Panc1 (cell line): Measurements from ENCODE around the gene TIMM44. TPM values are rescaled to one million over a fixed set of nuclear protein-coding genes. Genes with fewer than 3 reads are reported as not detected.

ENCODE experiments used
- ATAC-seq: fragments of 200-7000 bp; cut with Tn5 transposase; 2 replicates; pipeline ENCODE4 v1.9.1; 2020; ENCODE audit warnings: mild to moderate bottlenecking, moderate library complexity
- BruUV-seq: library from RNA; stranded (reverse); fragments of 400-500 nt; replicated peaks from 2 replicates; lab custom pipeline; 2021; lab: Mats Ljungman, UMichigan
- CTCF ChIA-PET: fragments of 300-600 bp; sonication (Branson Sonifier 250); formaldehyde crosslinking; loops from one replicate; lab custom pipeline; 2022; ENCODE audit warnings: antibody characterized with exemption; lab: Charles Lee
- POLR2A ChIA-PET: fragments of 300-600 bp; sonication (Branson Sonifier 250); formaldehyde crosslinking; loops from one replicate; lab custom pipeline; 2022; ENCODE audit warnings: antibody characterized with exemption; lab: Charles Lee
- DNase-seq: peaks from one replicate; pipeline ENCODE4 v3.0.0-alpha.2; 2010; ENCODE audit warnings: low read depth, low spot score
- H3K27ac ChIP-seq: 2 replicates; pipeline ENCODE4 v1.5.1; 2011; ENCODE audit warnings: mild to moderate bottlenecking, low read length, inconsistent platforms
- H3K27me3 ChIP-seq: fragments of 200-500 bp; sonication (Bioruptor generic); 2 replicates; pipeline ENCODE4 v1.6.0; 2014; ENCODE audit warnings: low read length, inconsistent platforms; ENCODE audit not compliant: control insufficient read depth, insufficient read depth
- H3K36me3 ChIP-seq: fragments of 200-500 bp; sonication (Bioruptor generic); 2 replicates; pipeline ENCODE4 v1.5.1; 2014; ENCODE audit warnings: inconsistent platforms, mild to moderate bottlenecking, low read length, moderate library complexity; ENCODE audit not compliant: control insufficient read depth, insufficient read depth
- H3K4me1 ChIP-seq: 2 replicates; pipeline ENCODE4 v1.5.1; 2011; ENCODE audit warnings: inconsistent platforms, mild to moderate bottlenecking, low read length, moderate library complexity; ENCODE audit not compliant: control insufficient read depth, insufficient read depth
- H3K4me3 ChIP-seq, 2 experiments: 2 replicates each; pipeline ENCODE4 v1.5.1; 2011 to 2012; ENCODE audit warnings: low read depth in 2 of 2, low read length in 2 of 2, mild to moderate bottlenecking in 2 of 2, inconsistent platforms in 1 of 2, moderate library complexity in 1 of 2
- H3K9me3 ChIP-seq: fragments of 200-500 bp; sonication (Bioruptor generic); 2 replicates; pipeline ENCODE4 v1.5.1; 2014; ENCODE audit warnings: low read depth, mild to moderate bottlenecking, inconsistent platforms, low read length, moderate library complexity; ENCODE audit not compliant: control insufficient read depth, insufficient read depth
- CTCF ChIP-seq: fragments of 450-650 bp; IDR thresholded peaks from 2 replicates; pipeline ENCODE4 v1.5.1; 2017; ENCODE audit warnings: mild to moderate bottlenecking
- POLR2AphosphoS5 ChIP-seq: IDR thresholded peaks from 2 replicates; pipeline ENCODE4 v1.6.1; 2012; ENCODE audit warnings: mild to moderate bottlenecking, low read depth, low read length, moderate library complexity
- REST ChIP-seq, 2 experiments: IDR thresholded peaks; 2 replicates each; pipeline ENCODE4 v1.6.1; 2011 to 2012; ENCODE audit warnings: low read depth in 2 of 2, control low read depth in 1 of 2, low read length in 1 of 2, mild to moderate bottlenecking in 1 of 2, moderate library complexity in 1 of 2; ENCODE audit not compliant: insufficient read depth in 1 of 2
- SIN3A ChIP-seq: IDR thresholded peaks from 2 replicates; pipeline ENCODE4 v1.6.1; 2012; ENCODE audit warnings: low read depth, mild to moderate bottlenecking, low read length, moderate library complexity, borderline replicate concordance; ENCODE audit not compliant: insufficient read depth
- TCF7L2 ChIP-seq: IDR thresholded peaks from 2 replicates; pipeline ENCODE4 v1.6.1; 2011; ENCODE audit warnings: mild to moderate bottlenecking, low read depth, low read length, inconsistent platforms
- in situ Hi-C: cut with HindIII; loops from 2 replicates; pipeline ENCODE4 v1.10.0; 2016; ENCODE audit warnings: low sequenced_read_pairs, low pct_unique_long_range_greater_than_20kb
- intact Hi-C: fragments of 100-400 bp; cut with micrococcal nuclease; formaldehyde crosslinking; loops from one replicate; pipeline ENCODE4 v1.10.0; 2022; ENCODE audit not compliant: unreplicated experiment
- total RNA-seq: library from RNA; stranded (reverse); gene quantifications from one replicate; pipeline ENCODE4 v1.2.1, GENCODE V29; 2021; ENCODE audit not compliant: unreplicated experiment

The TIMM44 gene
- total RNA-seq, 1 experiment from 2014 or later: 105 TPM

GRCh38 chr19:7883796-7884570 is 59.5 kb downstream of the TIMM44 start:
- intact Hi-C loops: no loop called here
- in situ Hi-C loops: no loop called here
- Histone ChIP-seq H3K9me3 (no peaks in the 10 kb centered on the region), H3K4me3 (no peak overlapping the region), H3K36me3 (peaks cover 3% of the 10 kb centered on the region; the same call in 1 of the 2 replicates), H3K4me1 (no peaks in the 10 kb centered on the region), H3K27me3 (no peaks in the 10 kb centered on the region), H3K27ac (no peak overlapping the region)
- DNase-seq (no peak), ATAC-seq (no peak)
- BruUV-seq: no TSS peak
- ChIA-PET CTCF (interaction anchor here (0.6 kb wide), 1 partner anchor 17 kb away, joined by 8 read pairs; no protein-coding TSS in a partner anchor), POLR2A (interaction anchor here (0.5 to 0.6 kb wide), 3 partner anchors 9 to 23 kb away, joined by 5 to 11 read pairs (median 5); no protein-coding TSS in a partner anchor)
- TF ChIP-seq TCF7L2 (no peak), POLR2AphosphoS5 (no peak), SIN3A (no peak), REST (IDR thresholded peaks at IDR 0.05; ENCODE audit: insufficient read depth in 1 of 2, low read depth in 2 of 2, low read length in 1 of 2) (no peak), CTCF (no peak)

- no peaks in the 10 kb centered on the region for H3K36me3 ChIP-seq
- no peaks in the 10 kb centered on the region for H3K9me3 ChIP-seq
Observed at GRCh38 chr19:7883105-7883504, 60.4 kb downstream of the TIMM44 start.

More at GRCh38 chr19:7883105-7883504, 60.4 kb downstream of the TIMM44 start:
- DNase-seq: no peak
- H3K4me1 ChIP-seq: no peaks in the 10 kb centered on the region
- CTCF ChIA-PET: interaction anchor here (0.6 kb wide), 1 partner anchor 16 kb away, joined by 8 read pairs; no protein-coding TSS in a partner anchor
- no peak overlapping the region for H3K27ac ChIP-seq
- POLR2A ChIA-PET: no interaction called here
- no peak overlapping the region for H3K4me3 ChIP-seq
- ATAC-seq: no peak
- TF ChIP-seq TCF7L2 (no peak), CTCF (no peak), POLR2AphosphoS5 (no peak), SIN3A (no peak), REST (IDR thresholded peaks at IDR 0.05; ENCODE audit: insufficient read depth in 1 of 2, low read depth in 2 of 2, low read length in 1 of 2) (no peak)
- H3K27me3 ChIP-seq: no peaks in the 10 kb centered on the region
- no TSS peak for BruUV-seq
- in situ Hi-C loops (no loop called here), intact Hi-C loops (no loop called here)
